Measurements from ENCODE around the gene COL11A1.

DNA sequence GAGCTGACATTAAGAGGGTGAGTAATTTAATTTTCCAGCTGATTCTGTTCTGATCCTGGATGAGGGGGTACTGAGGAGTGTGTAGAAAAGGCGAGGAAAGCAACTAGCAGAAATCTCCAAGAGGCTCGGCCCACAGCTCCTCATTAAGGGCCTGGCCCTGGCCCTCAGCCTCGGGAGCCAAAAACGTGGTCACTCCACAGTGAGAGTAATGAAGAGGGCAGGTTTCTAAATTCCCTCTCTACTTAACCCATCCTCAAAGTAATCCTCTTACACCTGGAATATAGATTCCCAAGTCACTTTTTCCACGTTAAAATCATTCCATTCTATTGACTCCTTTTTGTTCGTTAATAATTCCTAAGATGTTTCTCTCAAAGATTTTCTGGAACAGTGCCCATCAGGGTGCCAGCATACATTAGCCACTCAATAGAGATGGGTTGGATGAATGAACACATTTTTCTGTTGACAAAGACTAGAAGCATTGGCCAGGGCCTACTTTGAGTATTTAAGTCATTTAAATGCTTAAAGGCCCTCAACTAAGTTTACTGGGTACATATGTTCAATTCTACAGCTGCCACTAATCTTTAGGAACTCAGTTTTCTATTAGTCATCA is 1.1 kb upstream of the COL11A1 start:
- TF ChIP-seq, protein P1, sequence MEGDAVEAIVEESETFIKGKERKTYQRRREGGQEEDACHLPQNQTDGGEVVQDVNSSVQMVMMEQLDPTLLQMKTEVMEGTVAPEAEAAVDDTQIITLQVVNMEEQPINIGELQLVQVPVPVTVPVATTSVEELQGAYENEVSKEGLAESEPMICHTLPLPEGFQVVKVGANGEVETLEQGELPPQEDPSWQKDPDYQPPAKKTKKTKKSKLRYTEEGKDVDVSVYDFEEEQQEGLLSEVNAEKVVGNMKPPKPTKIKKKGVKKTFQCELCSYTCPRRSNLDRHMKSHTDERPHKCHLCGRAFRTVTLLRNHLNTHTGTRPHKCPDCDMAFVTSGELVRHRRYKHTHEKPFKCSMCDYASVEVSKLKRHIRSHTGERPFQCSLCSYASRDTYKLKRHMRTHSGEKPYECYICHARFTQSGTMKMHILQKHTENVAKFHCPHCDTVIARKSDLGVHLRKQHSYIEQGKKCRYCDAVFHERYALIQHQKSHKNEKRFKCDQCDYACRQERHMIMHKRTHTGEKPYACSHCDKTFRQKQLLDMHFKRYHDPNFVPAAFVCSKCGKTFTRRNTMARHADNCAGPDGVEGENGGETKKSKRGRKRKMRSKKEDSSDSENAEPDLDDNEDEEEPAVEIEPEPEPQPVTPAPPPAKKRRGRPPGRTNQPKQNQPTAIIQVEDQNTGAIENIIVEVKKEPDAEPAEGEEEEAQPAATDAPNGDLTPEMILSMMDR (IDR thresholded peaks at IDR 0.05; ENCODE audit: low read depth, low read length) = no peak
- no peak for TF ChIP-seq EZH2phosphoT487 (IDR thresholded peaks at IDR 0.05; ENCODE audit: low read depth)
